K562 (cell line): ENCODE data around the gene COL23A1. TPM values are rescaled to one million over a fixed set of nuclear protein-coding genes. Genes with fewer than 3 reads are reported as not detected.

Source experiments
- BCLAF1 ChIP-seq, 2 experiments: fragments of 450-650 bp in 1 of 2; IDR thresholded peaks; 2 replicates each; pipeline ENCODE4 v1.6.1; 2011 to 2017; ENCODE audit warnings: low read depth in 2 of 2, antibody characterized with exemption in 1 of 2, borderline replicate concordance in 1 of 2, low read length in 1 of 2, mild to moderate bottlenecking in 1 of 2, mixed read lengths in 1 of 2; ENCODE audit not compliant: control insufficient read depth in 1 of 2
- CTCF ChIP-seq, 3 experiments: IDR thresholded peaks in 2 of 3; conservative IDR thresholded peaks in 1 of 3; 2 replicates each; pipeline ENCODE4 v1.5.1; 2011 to 2012; ENCODE audit warnings: low read length in 3 of 3, mild to moderate bottlenecking in 3 of 3, control low read depth in 2 of 3, improper control_type of control experiment in 1 of 3, inconsistent platforms in 1 of 3, low read depth in 1 of 3, mixed read lengths in 1 of 3, moderate library complexity in 1 of 3; ENCODE audit not compliant: insufficient read depth in 2 of 3
- EHMT2 ChIP-seq: fragments of 450-650 bp; IDR thresholded peaks from 2 replicates; pipeline ENCODE4 v1.6.1; 2018; ENCODE audit warnings: antibody characterized with exemption
- ILK ChIP-seq: fragments of 450-650 bp; IDR thresholded peaks from 2 replicates; pipeline ENCODE4 v1.6.1; 2016; ENCODE audit warnings: missing genetic modification characterization, low read depth, mild to moderate bottlenecking, missing compliant biosample characterization, moderate library complexity, borderline replicate concordance
- MCM7 ChIP-seq, 2 experiments: fragments of 450-650 bp; IDR thresholded peaks; 2 replicates each; pipeline ENCODE4 v1.6.1; 2016 to 2018
- MYNN ChIP-seq, 2 experiments: sonication (generic); formaldehyde crosslinking in 1 of 2; IDR thresholded peaks; 2 replicates each; pipeline versions ENCODE4 v1.5.0 to v1.6.1; 2016 to 2020; ENCODE audit warnings: antibody characterized with exemption in 1 of 2, missing genetic modification reagents in 1 of 2
- NFRKB ChIP-seq: fragments of 450-650 bp; IDR thresholded peaks from 2 replicates; pipeline ENCODE4 v1.6.1; 2016; ENCODE audit warnings: low read depth
- NR1H2 ChIP-seq: sonication (generic); formaldehyde crosslinking; IDR thresholded peaks from 2 replicates; pipeline ENCODE4 v1.4.0; 2020; ENCODE audit warnings: mild to moderate bottlenecking, missing genetic modification reagents
- PRPF4 ChIP-seq: fragments of 200-400 bp; formaldehyde crosslinking; IDR thresholded peaks from one replicate; pipeline ENCODE4 v1.6.1; 2017; ENCODE audit warnings: low read length, low read depth, mild to moderate bottlenecking; ENCODE audit not compliant: insufficient read depth, poor library complexity, severe bottlenecking
- RBFOX2 ChIP-seq: fragments of 200-400 bp; formaldehyde crosslinking; IDR thresholded peaks from 2 replicates; pipeline ENCODE4 v1.6.1; 2017; ENCODE audit warnings: low read depth, mild to moderate bottlenecking, low read length, moderate library complexity
- SIN3A ChIP-seq, 2 experiments: fragments of 150-350 bp in 1 of 2; IDR thresholded peaks; 2 replicates each; pipeline ENCODE4 v1.6.1; 2011 to 2016; ENCODE audit warnings: borderline replicate concordance in 2 of 2, low read depth in 2 of 2, low read length in 2 of 2, mild to moderate bottlenecking in 2 of 2, moderate library complexity in 2 of 2; ENCODE audit not compliant: control insufficient read depth in 1 of 2
- SMAD1 ChIP-seq: fragments of 150-350 bp; IDR thresholded peaks from 2 replicates; pipeline ENCODE4 v1.6.1; 2014; ENCODE audit warnings: low read length, low read depth; ENCODE audit not compliant: partially characterized antibody
- ZBTB7A ChIP-seq: IDR thresholded peaks from 2 replicates; pipeline ENCODE4 v1.6.1; 2011; ENCODE audit warnings: low read depth, mild to moderate bottlenecking, low read length, moderate library complexity, borderline replicate concordance; ENCODE audit not compliant: control insufficient read depth
- ZNF175 ChIP-seq: fragments of 200-800 bp; sonication (Bioruptor generic); IDR thresholded peaks from 2 replicates; pipeline ENCODE4 v1.6.1; 2016; ENCODE audit warnings: low read depth, mild to moderate bottlenecking, missing genetic modification characterization, missing compliant biosample characterization
- ZNF23 ChIP-seq: fragments of 250-450 bp; sonication (Bioruptor Pico); IDR thresholded peaks from 2 replicates; pipeline ENCODE4 v1.4.0; 2020; ENCODE audit warnings: mild to moderate bottlenecking
- ZNF282 ChIP-seq: sonication (generic); formaldehyde crosslinking; IDR thresholded peaks from 2 replicates; pipeline ENCODE4 v1.8.1; 2023; ENCODE audit warnings: missing genetic modification reagents
- ZNF347 ChIP-seq: fragments of 450-650 bp; formaldehyde crosslinking; IDR thresholded peaks from 2 replicates; pipeline ENCODE4 v1.4.0; 2020; ENCODE audit warnings: low read depth, mild to moderate bottlenecking, moderate library complexity
- ZNF398 ChIP-seq: fragments of 250-450 bp; sonication (Bioruptor Pico); IDR thresholded peaks from 2 replicates; pipeline ENCODE4 v1.8.0; 2021; ENCODE audit warnings: moderate library complexity, mild to moderate bottlenecking, inconsistent platforms
- ZNF584 ChIP-seq: fragments of 200-800 bp; sonication (Bioruptor generic); IDR thresholded peaks from 2 replicates; pipeline ENCODE4 v1.6.1; 2016; ENCODE audit warnings: low read depth, mild to moderate bottlenecking, missing genetic modification characterization, missing compliant biosample characterization
- ZNF644 ChIP-seq: fragments of 200-800 bp; sonication (Bioruptor generic); IDR thresholded peaks from 2 replicates; pipeline ENCODE4 v1.6.1; 2016; ENCODE audit warnings: low read depth, missing genetic modification characterization, missing compliant biosample characterization
- polyA plus RNA-seq, 8 experiments: library from polyadenylated mRNA; depleted of rRNA in 4 of 8; stranded (reverse) in 5 of 8; unstranded in 3 of 8; fragments of >200 nt; fragmentation: Nextera tagmentation in 2 of 8; fragmentation: Illumina TruSeq in 1 of 8; extraction: Ambion mirVana in 2 of 8; extraction: Trizol in 1 of 8; gene quantifications; 2 replicates each; pipeline versions ENCODE4 v1.2.1 to v1.2.3, GENCODE V29; 2011 to 2014; ENCODE audit warnings: inconsistent platforms in 1 of 8, missing spikeins in 1 of 8
- total RNA-seq, 7 experiments: library from RNA; depleted of rRNA in 6 of 7; stranded (reverse); fragments of >200 nt in 6 of 7; fragmentation: Illumina TruSeq in 2 of 7; extraction: Trizol in 2 of 7; gene quantifications; 2 replicates each; pipeline versions ENCODE4 v1.2.1 to v1.2.3, GENCODE V29; 2011 to 2021; ENCODE audit warnings: low replicate concordance in 1 of 7

Gene COL23A1
- total and polyA plus RNA-seq, 9 of the 15 experiments (the other 6 are each of a cell fraction or from before 2014, with no cell fraction given) = 0.09 TPM; not detected in 8

DNA sequence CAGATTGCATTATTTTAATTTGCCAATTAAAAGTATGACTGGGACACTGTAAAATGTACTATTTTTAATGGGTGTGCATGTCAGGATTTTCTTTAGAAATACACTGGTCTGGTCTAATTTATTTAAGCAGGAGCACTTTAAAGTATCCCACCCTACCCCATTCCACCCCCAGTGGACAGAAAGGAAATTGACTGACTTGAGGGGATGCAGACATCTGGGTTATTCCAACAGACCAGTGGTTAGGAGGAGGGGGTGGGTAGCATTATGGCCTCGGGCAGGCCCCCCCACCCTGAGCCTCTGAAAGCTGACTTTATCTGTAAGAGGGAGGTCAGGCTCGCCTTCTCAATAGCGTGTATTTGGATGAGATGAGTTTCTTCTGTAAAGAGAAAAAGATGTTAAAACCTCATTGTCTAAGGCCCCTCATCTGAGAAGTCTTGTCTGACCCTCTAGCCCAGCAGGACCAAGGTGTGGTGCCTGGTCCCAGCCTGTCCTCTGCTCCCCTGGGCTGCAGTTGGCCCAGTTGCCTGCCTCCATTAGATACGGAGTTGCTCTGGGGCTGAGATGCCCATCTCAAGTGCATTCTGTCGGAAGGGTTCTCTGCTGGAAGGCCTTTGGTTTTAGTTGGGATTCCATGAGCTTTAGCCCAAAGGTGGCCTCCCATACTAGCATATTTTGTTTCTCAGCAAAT, 381.5 kb downstream of the COL23A1 start (continued):
- TF ChIP-seq BCLAF1 (IDR thresholded peaks at IDR 0.05; ENCODE audit: borderline replicate concordance in 1 of 2, control insufficient read depth in 1 of 2, low read depth in 2 of 2, low read length in 1 of 2) = 0 out of 4 replicates have a peak, but pooled peaks of 1 of the 2 experiments have one; percentile 13
- no peak for TF ChIP-seq ILK
- no peak for TF ChIP-seq PRPF4
- TF ChIP-seq ZNF584 (CRISPR knock-in tag) = no peak
- TF ChIP-seq MYNN (IDR thresholded peaks at IDR 0.05) = no peak
- no peak for TF ChIP-seq MYNN (CRISPR knock-in tag; IDR thresholded peaks at IDR 0.05)
- no peak for TF ChIP-seq ZNF23 (CRISPR knock-in tag)
- TF ChIP-seq SIN3A (IDR thresholded peaks at IDR 0.05; ENCODE audit: borderline replicate concordance in 2 of 2, control insufficient read depth in 1 of 2, low read depth in 2 of 2, low read length in 2 of 2) = no peak
- TF ChIP-seq ZBTB7A = peak; percentile 38; the same call in 1 of the 2 replicates
- peak; percentile 52; the same call in 1 of the 2 replicates for TF ChIP-seq RBFOX2
- TF ChIP-seq NR1H2 = no peak
- no peak for TF ChIP-seq ZNF282 (CRISPR knock-in tag)
- peak; percentile 30 to 36 (median 36); a peak in 5 of 6 replicates for TF ChIP-seq CTCF (IDR thresholded peaks at IDR 0.05 in 2 of 3, conservative IDR thresholded peaks at IDR 0.05 in 1 of 3; ENCODE audit: insufficient read depth in 2 of 3, low read depth in 1 of 3, low read length in 3 of 3)
- no peak for TF ChIP-seq MCM7 (IDR thresholded peaks at IDR 0.05)
- no peak for TF ChIP-seq NFRKB
- TF ChIP-seq ZNF644 (tag) = no peak
- TF ChIP-seq ZNF175 (CRISPR knock-in tag) = no peak
- TF ChIP-seq ZNF398 (CRISPR knock-in tag) = no peak
- TF ChIP-seq SMAD1 = no peak
- TF ChIP-seq ZNF347 (CRISPR knock-in tag) = no peak
- no peak for TF ChIP-seq EHMT2
